ENCODE results near the gene COL6A5.
A peak's percentile ranks its signal among the peaks of the same experiment; 100 is the strongest.

- TF ChIP-seq CTCF (IDR thresholded peaks at IDR 0.05; ENCODE audit: low read depth, low read length, missing input control) (no peak), YY1 (IDR thresholded peaks at IDR 0.05) (no peak), HNF4A (conservative IDR thresholded peaks at IDR 0.05) (no peak), SP1 (IDR thresholded peaks at IDR 0.05) (no peak), FOXA1 (IDR thresholded peaks at IDR 0.05) (no peak), MAX (IDR thresholded peaks at IDR 0.05) (peak; percentile 31), JUND (IDR thresholded peaks at IDR 0.05) (no peak), RAD21 (IDR thresholded peaks at IDR 0.05) (no peak), REST (IDR thresholded peaks at IDR 0.05) (no peak), EGR1 (IDR thresholded peaks at IDR 0.05; ENCODE audit: low read depth in 2 of 2) (no peak)
- TF ChIP-seq, protein P1, sequence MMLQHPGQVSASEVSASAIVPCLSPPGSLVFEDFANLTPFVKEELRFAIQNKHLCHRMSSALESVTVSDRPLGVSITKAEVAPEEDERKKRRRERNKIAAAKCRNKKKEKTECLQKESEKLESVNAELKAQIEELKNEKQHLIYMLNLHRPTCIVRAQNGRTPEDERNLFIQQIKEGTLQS (IDR thresholded peaks at IDR 0.05): no peak
- TF ChIP-seq, protein P2, sequence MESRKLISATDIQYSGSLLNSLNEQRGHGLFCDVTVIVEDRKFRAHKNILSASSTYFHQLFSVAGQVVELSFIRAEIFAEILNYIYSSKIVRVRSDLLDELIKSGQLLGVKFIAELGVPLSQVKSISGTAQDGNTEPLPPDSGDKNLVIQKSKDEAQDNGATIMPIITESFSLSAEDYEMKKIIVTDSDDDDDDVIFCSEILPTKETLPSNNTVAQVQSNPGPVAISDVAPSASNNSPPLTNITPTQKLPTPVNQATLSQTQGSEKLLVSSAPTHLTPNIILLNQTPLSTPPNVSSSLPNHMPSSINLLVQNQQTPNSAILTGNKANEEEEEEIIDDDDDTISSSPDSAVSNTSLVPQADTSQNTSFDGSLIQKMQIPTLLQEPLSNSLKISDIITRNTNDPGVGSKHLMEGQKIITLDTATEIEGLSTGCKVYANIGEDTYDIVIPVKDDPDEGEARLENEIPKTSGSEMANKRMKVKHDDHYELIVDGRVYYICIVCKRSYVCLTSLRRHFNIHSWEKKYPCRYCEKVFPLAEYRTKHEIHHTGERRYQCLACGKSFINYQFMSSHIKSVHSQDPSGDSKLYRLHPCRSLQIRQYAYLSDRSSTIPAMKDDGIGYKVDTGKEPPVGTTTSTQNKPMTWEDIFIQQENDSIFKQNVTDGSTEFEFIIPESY (IDR thresholded peaks at IDR 0.05): no peak
These were observed 163.5 kb downstream of the COL6A5 start for GRCh38 chr3:130509008-130509407.
